SKM-1 (cell line): ENCODE measurements around the gene E2F4.
A peak's percentile ranks its signal among the peaks of the same experiment; 100 is the strongest.

Experiments
- DNase-seq: peaks from one replicate; lab custom pipeline; 2025; ENCODE audit not compliant: unreplicated experiment; lab: John Stamatoyannopoulos, UW

E2F4 gene

GRCh38 chr16:67191995-67192681, at the start of gene E2F4:
Gene E2F4, plus strand, starts transcription at chr16:67192155. Its CDS starts 73 bp downstream, at chr16:67192228.
- peak; percentile 89 for DNase-seq

- DNase-seq = no peak
These were observed 49.6 kb upstream of the E2F4 start for GRCh38 chr16:67142342-67142741.

GRCh38 chr16:67144943-67145342, 47.0 kb upstream of the E2F4 start:
- DNase-seq = no peak

GRCh38 chr16:67145746-67146145, 46.2 kb upstream of the E2F4 start:
- no peak for DNase-seq

- no peak for DNase-seq
These were observed 45.2 kb upstream of the E2F4 start for GRCh38 chr16:67146523-67147357.

- DNase-seq = no peak
These were observed 44.4 kb upstream of the E2F4 start for GRCh38 chr16:67147437-67148140.

- no peak for DNase-seq
These were observed 43.7 kb upstream of the E2F4 start for GRCh38 chr16:67148221-67148620.

- DNase-seq = no peak
These were observed 43.2 kb upstream of the E2F4 start for GRCh38 chr16:67148656-67149275.

- no peak for DNase-seq
These were observed 42.5 kb upstream of the E2F4 start for GRCh38 chr16:67149276-67150046.

GRCh38 chr16:67150047-67150832, 41.7 kb upstream of the E2F4 start:
- DNase-seq = no peak

GRCh38 chr16:67150833-67151396, 41.0 kb upstream of the E2F4 start, which contains the start of gene B3GNT9:
Gene B3GNT9, minus strand, starts transcription at chr16:67150998. Its CDS starts 513 bp downstream, at chr16:67150485.
- no peak for DNase-seq

GRCh38 chr16:67151431-67152097, 40.4 kb upstream of the E2F4 start:
- DNase-seq = no peak

- no peak for DNase-seq
These were observed 37.2 kb upstream of the E2F4 start for GRCh38 chr16:67154578-67155294.

- DNase-seq = peak; percentile 20
These were observed 36.4 kb upstream of the E2F4 start for GRCh38 chr16:67155295-67156142.

GRCh38 chr16:67156143-67156844, 35.7 kb upstream of the E2F4 start:
- no peak for DNase-seq

GRCh38 chr16:67157106-67157748, 34.7 kb upstream of the E2F4 start:
- DNase-seq = no peak
